Measurements from ENCODE around the gene PSENEN. TPM values are rescaled to one million over a fixed set of nuclear protein-coding genes. Genes with fewer than 3 reads are reported as not detected.

The PSENEN gene, protein sequence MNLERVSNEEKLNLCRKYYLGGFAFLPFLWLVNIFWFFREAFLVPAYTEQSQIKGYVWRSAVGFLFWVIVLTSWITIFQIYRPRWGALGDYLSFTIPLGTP
- 30.3 and 37.6 TPM in 2 replicates for total RNA-seq

DNA sequence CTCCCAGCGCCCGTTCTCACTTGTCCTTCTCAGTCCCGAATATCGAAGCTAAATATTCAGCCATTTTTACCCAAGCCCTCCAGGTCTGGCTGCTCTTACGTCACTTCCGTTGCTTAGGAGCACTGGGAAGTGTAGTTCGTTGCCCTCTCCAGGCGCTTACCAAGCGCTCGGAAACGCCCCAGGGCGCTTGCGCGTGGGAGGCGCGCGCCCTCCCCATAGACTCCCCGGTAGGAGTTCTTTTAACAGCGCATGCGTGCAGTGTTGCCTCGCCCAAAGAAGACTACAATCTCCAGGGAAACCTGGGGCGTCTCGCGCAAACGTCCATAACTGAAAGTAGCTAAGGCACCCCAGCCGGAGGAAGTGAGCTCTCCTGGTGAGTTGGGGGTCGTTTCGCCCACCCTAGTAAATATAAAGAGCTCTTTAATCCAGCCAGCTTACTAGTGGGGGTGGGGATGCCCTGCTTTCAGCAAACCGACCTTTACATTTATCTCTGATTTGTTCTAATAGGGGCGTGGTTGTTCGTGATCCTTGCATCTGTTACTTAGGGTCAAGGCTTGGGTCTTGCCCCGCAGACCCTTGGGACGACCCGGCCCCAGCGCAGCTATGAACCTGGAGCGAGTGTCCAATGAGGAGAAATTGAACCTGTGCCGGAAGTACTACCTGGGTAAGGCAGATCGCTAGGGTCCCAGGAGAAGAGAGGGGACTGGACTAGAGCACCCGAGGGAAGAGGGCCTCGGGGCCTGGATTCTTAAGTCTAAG, at the start of gene PSENEN, which contains the start of gene U2AF1L4:
Gene PSENEN, plus strand, starts transcription at position 324 of the 759 bp plus-strand sequence. Its CDS starts 280 bp downstream, at position 604.
Gene U2AF1L4, minus strand, starts transcription at position 91 of the 759 bp plus-strand sequence. Its CDS starts 27 bp downstream, at position 64.

GRCh38 chr19:35704218-35704617, 41.2 kb upstream of the PSENEN start, which contains the start of gene ZBTB32:
TSS of gene ZBTB32 (plus strand) at chr19:35704558. CDS start at chr19:35714627, 10,069 bp downstream.

GRCh38 chr19:35717665-35718344, 27.6 kb upstream of the PSENEN start, which contains the start of gene KMT2B:
TSS of gene KMT2B (plus strand) at chr19:35718003. CDS start at chr19:35718019, 16 bp downstream.

GRCh38 chr19:35742121-35742724, 3.2 kb upstream of the PSENEN start, which contains the start of gene IGFLR1:
TSS of gene IGFLR1 (minus strand) at chr19:35742452. CDS start at chr19:35741180, 1,272 bp downstream.

GRCh38 chr19:35748106-35749020, 2.9 kb downstream of the PSENEN start, which contains the start of gene LIN37:
TSS of gene LIN37 (plus strand) at chr19:35748576. CDS start at chr19:35748725, 149 bp downstream.

GRCh38 chr19:35756377-35757230, 11.2 kb downstream of the PSENEN start, which contains the start of gene HSPB6:
TSS of gene HSPB6 (minus strand) at chr19:35757029. CDS start at chr19:35757008, 21 bp downstream.

DNA sequence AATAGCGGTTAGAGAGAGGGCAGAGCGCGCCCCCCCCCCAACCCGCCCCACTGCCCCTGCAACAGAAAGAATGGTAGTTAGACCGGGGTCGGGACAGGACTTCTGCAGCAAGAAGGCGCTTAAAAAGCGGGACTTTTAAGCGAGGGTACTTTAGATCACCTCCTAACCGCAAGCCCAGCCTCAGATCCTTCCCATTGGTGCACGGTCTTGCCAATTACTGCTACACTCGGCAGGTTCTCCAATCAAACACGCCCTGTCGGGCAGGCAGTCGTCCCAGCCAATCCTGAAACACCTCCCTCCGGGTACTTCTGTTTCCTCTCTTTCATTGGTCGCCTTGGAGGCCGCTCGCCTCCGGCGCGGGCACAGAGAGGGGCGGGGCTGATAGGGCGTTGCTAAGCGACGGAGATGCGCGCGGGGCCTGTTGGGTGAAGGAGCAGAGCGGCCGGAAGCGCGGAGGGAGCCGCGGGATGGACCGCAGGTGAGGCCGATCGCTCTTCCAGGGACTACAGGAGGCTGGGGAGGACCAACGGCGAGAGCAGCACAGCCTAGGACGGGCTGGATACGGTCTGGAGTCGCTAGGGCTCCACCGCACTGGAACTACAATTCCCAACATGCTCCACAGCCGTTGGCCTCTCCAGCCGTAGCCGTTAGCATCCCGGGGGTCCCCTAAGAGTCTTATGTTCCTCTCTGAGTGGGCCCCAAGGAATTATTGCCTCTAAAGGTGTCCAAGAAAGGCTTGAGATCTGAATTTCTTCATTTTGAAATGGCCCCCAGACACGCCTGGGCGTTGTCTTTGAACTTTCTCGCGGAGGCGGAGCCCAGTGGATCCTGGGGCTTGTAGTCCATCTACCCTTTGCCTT, 12.5 kb downstream of the PSENEN start, which contains the start of gene PROSER3:
Gene PROSER3, plus strand, starts transcription at position 428 of the 860 bp plus-strand sequence. Its CDS starts 40 bp downstream, at position 468.

DNA sequence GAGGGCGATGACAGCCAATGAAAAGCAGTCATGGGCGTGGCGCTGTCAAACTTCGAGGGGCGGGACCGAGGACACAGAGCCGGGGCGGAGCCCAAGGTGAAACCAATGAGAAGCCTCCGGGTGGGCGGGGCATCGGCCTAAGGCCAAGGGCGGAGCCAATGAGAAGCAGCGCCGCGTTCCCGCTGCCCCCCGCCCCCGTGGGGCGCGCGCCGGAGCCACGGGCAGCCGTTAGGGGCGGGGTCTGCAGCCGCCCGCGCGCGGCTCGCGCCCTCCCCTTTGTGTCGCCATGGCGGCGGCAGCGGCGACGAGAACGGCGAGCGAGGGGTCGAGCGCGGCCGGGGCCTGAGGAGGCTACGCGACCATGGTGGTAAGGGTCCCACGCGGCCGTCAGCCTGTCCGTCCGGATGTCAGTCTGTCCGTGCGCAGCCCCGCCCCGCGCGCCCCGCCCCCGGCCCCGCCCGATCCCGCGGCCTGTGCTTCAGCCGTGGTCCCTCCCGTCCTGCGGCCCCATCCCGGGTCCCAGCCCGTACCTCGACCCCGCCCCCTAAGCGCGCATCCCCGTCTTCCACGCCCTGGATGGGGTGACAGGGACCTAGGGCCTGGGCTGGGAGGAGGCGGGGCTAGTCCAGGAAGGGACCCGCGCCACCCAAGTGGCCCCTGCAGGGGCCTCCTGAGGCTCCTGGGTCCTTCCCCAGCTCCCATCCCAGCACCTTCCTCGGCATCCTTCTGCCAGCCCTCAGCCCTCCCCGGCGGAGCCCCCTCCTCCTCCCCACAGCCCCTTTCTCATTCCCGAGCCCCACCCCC, 30.0 kb downstream of the PSENEN start, which contains the start of gene ARHGAP33:
Gene ARHGAP33, plus strand, starts transcription at position 267 of the 804 bp plus-strand sequence. Its CDS starts 95 bp downstream, at position 362.

Other genes with a start within 250 kb of the PSENEN start
- gene DMKN, start 232.0 kb upstream of the PSENEN start, total RNA-seq: 2.0 and 4.2 TPM in 2 replicates
- gene SBSN, start 217.3 kb upstream of the PSENEN start, total RNA-seq: 0.18 and 0.32 TPM in 2 replicates
- gene GAPDHS, start 212.2 kb upstream of the PSENEN start, total RNA-seq: not detected in 2 replicates
- gene TMEM147, start 200.0 kb upstream of the PSENEN start, total RNA-seq: 63.8 and 65.7 TPM in 2 replicates
- not detected in 2 replicates for gene ATP4A, start 182.0 kb upstream of the PSENEN start, total RNA-seq
- not detected in 2 replicates for gene PMIS2, start 159.5 kb upstream of the PSENEN start, total RNA-seq
- gene HAUS5, start 132.9 kb upstream of the PSENEN start, total RNA-seq: 3.4 and 4.0 TPM in 2 replicates
- 33.6 and 65.1 TPM in 2 replicates for gene RBM42, start 116.6 kb upstream of the PSENEN start, total RNA-seq
- 2.3 TPM in 1 of 2 replicates, not detected in the other for gene ETV2, start 103.9 kb upstream of the PSENEN start, total RNA-seq
- 513 and 712 TPM in 2 replicates for gene COX6B1, start 97.3 kb upstream of the PSENEN start, total RNA-seq
- gene UPK1A, start 79.1 kb upstream of the PSENEN start, total RNA-seq: not detected in 2 replicates
- gene ZBTB32, start 41.1 kb upstream of the PSENEN start, total RNA-seq: not detected in 2 replicates
- gene KMT2B, start 27.6 kb upstream of the PSENEN start, total RNA-seq: 7.6 and 11.5 TPM in 2 replicates
- 2.4 and 2.9 TPM in 2 replicates for gene IGFLR1, start 3.2 kb upstream of the PSENEN start, total RNA-seq
- 14.3 and 17.8 TPM in 2 replicates for gene U2AF1L4, start 233 bp upstream of the PSENEN start, total RNA-seq
- gene LIN37, start 2.9 kb downstream of the PSENEN start, total RNA-seq: 14.3 and 15.7 TPM in 2 replicates
- gene HSPB6, start 11.4 kb downstream of the PSENEN start, total RNA-seq: 11.5 and 35.0 TPM in 2 replicates
- gene PROSER3, start 12.5 kb downstream of the PSENEN start, total RNA-seq: 1.8 and 5.0 TPM in 2 replicates
- gene ARHGAP33, start 29.9 kb downstream of the PSENEN start, total RNA-seq: 0.49 and 2.3 TPM in 2 replicates
- gene PRODH2, start 67.2 kb downstream of the PSENEN start, total RNA-seq: not detected in 2 replicates
- gene NPHS1, start 106.9 kb downstream of the PSENEN start, total RNA-seq: not detected in 2 replicates
- gene KIRREL2, start 111.3 kb downstream of the PSENEN start, total RNA-seq: 0.81 TPM in 1 of 2 replicates, not detected in the other
- gene APLP1, start 122.9 kb downstream of the PSENEN start, total RNA-seq: 20.4 and 38.2 TPM in 2 replicates
- gene NFKBID, start 154.9 kb downstream of the PSENEN start, total RNA-seq: 2.2 and 2.4 TPM in 2 replicates
- gene HCST, start 156.9 kb downstream of the PSENEN start, total RNA-seq: not detected in 2 replicates
- not detected in 2 replicates for gene TYROBP, start 162.6 kb downstream of the PSENEN start, total RNA-seq
- gene LRFN3, start 190.7 kb downstream of the PSENEN start, total RNA-seq: 5.0 and 12.1 TPM in 2 replicates
- gene SDHAF1, start 249.5 kb downstream of the PSENEN start, total RNA-seq: 26.2 and 28.0 TPM in 2 replicates